ENCODE data around the gene PDYN.
"Not testable (repeated sequence)": the region's sequence is repeated elsewhere in the genome, so short reads cannot be mapped to it uniquely, and the experiment has no call there.

Gene PDYN

GRCh38 chr20:2037296-2037914 lies 43.5 kb upstream of the PDYN start:
- H3K27ac ChIP-seq (ENCODE audit: low read depth, low read length) = no peak overlapping the region
- H2AFZ ChIP-seq (ENCODE audit: low read depth, low read length, severe bottlenecking) = no peak overlapping the region
- H3K79me2 ChIP-seq (ENCODE audit: insufficient read depth, low read length) = no peaks in the 10 kb centered on the region
- no peak overlapping the region for H3K9ac ChIP-seq (ENCODE audit: low read length)
- no peak overlapping the region for H3K4me2 ChIP-seq (ENCODE audit: low read depth, low read length, poor library complexity, severe bottlenecking)
- H3F3A ChIP-seq (ENCODE audit: insufficient read depth) = no peaks in the 10 kb centered on the region
- no peaks in the 10 kb centered on the region for H4K20me1 ChIP-seq (ENCODE audit: low read depth, low read length)
- TF ChIP-seq EZH2phosphoT487 (conservative IDR thresholded peaks at IDR 0.05; ENCODE audit: low read length) (no peak), CTCF (IDR thresholded peaks at IDR 0.05; ENCODE audit: insufficient read depth, low read length, poor library complexity, severe bottlenecking) (no peak)
- no peaks in the 10 kb centered on the region for H3K9me2 ChIP-seq (replicated peaks; ENCODE audit: insufficient read depth, low read length)
- H3K36me3 ChIP-seq (ENCODE audit: low read length) = no peaks in the 10 kb centered on the region
- no peaks in the 10 kb centered on the region for H3K27me3 ChIP-seq (ENCODE audit: low read length)
- no peak overlapping the region for H3K4me3 ChIP-seq (ENCODE audit: insufficient read depth, low read length, poor library complexity, severe bottlenecking)
- H3K9me3 ChIP-seq (ENCODE audit: insufficient read depth, low read length) = no peaks in the 10 kb centered on the region

- not testable (repeated sequence) for H3K9me2 ChIP-seq (replicated peaks; ENCODE audit: insufficient read depth, low read length); H3K27ac ChIP-seq (ENCODE audit: low read depth, low read length); H2AFZ ChIP-seq (ENCODE audit: low read depth, low read length, severe bottlenecking); H3K9ac ChIP-seq (ENCODE audit: low read length); H3K4me3 ChIP-seq (ENCODE audit: insufficient read depth, low read length, poor library complexity, severe bottlenecking); H3K79me2 ChIP-seq (ENCODE audit: insufficient read depth, low read length); H3K4me2 ChIP-seq (ENCODE audit: low read depth, low read length, poor library complexity, severe bottlenecking); H3F3A ChIP-seq (ENCODE audit: insufficient read depth); H4K20me1 ChIP-seq (ENCODE audit: low read depth, low read length); H3K9me3 ChIP-seq (ENCODE audit: insufficient read depth, low read length); H3K36me3 ChIP-seq (ENCODE audit: low read length); H3K27me3 ChIP-seq (ENCODE audit: low read length)
These were observed 42.5 kb upstream of the PDYN start for GRCh38 chr20:2036357-2036756.

GRCh38 chr20:2032168-2032567 lies 38.3 kb upstream of the PDYN start:
- H3K27ac ChIP-seq (ENCODE audit: low read depth, low read length) = no peak overlapping the region
- H3K36me3 ChIP-seq (ENCODE audit: low read length) = no peaks in the 10 kb centered on the region
- no peak overlapping the region for H3K4me3 ChIP-seq (ENCODE audit: insufficient read depth, low read length, poor library complexity, severe bottlenecking)
- no peak overlapping the region for H3K9ac ChIP-seq (ENCODE audit: low read length)
- H3K27me3 ChIP-seq (ENCODE audit: low read length) = no peaks in the 10 kb centered on the region
- H3F3A ChIP-seq (ENCODE audit: insufficient read depth) = no peaks in the 10 kb centered on the region
- no peak overlapping the region for H3K4me2 ChIP-seq (ENCODE audit: low read depth, low read length, poor library complexity, severe bottlenecking)
- H3K9me2 ChIP-seq (replicated peaks; ENCODE audit: insufficient read depth, low read length) = no peaks in the 10 kb centered on the region
- H3K79me2 ChIP-seq (ENCODE audit: insufficient read depth, low read length) = no peaks in the 10 kb centered on the region
- no peaks in the 10 kb centered on the region for H4K20me1 ChIP-seq (ENCODE audit: low read depth, low read length)
- no peak overlapping the region for H2AFZ ChIP-seq (ENCODE audit: low read depth, low read length, severe bottlenecking)
- no peak for TF ChIP-seq EZH2phosphoT487 (conservative IDR thresholded peaks at IDR 0.05; ENCODE audit: low read length)
- TF ChIP-seq CTCF (IDR thresholded peaks at IDR 0.05; ENCODE audit: insufficient read depth, low read length, poor library complexity, severe bottlenecking) = no peak
- no peaks in the 10 kb centered on the region for H3K9me3 ChIP-seq (ENCODE audit: insufficient read depth, low read length)

GRCh38 chr20:2026514-2026913 lies 32.7 kb upstream of the PDYN start:
- Histone ChIP-seq H3K4me2 (ENCODE audit: low read depth, low read length, poor library complexity, severe bottlenecking) (no peak overlapping the region), H3K4me3 (ENCODE audit: insufficient read depth, low read length, poor library complexity, severe bottlenecking) (no peak overlapping the region), H3K9me3 (ENCODE audit: insufficient read depth, low read length) (peaks cover 11% of the 10 kb centered on the region; the same call in 1 of the 2 replicates), H3K27ac (ENCODE audit: low read depth, low read length) (no peak overlapping the region), H3F3A (ENCODE audit: insufficient read depth) (no peaks in the 10 kb centered on the region), H3K36me3 (ENCODE audit: low read length) (no peaks in the 10 kb centered on the region), H3K9ac (ENCODE audit: low read length) (no peak overlapping the region), H3K79me2 (ENCODE audit: insufficient read depth, low read length) (no peaks in the 10 kb centered on the region), H3K27me3 (ENCODE audit: low read length) (no peaks in the 10 kb centered on the region), H3K9me2 (replicated peaks; ENCODE audit: insufficient read depth, low read length) (no peaks in the 10 kb centered on the region), H2AFZ (ENCODE audit: low read depth, low read length, severe bottlenecking) (no peak overlapping the region), H4K20me1 (ENCODE audit: low read depth, low read length) (no peaks in the 10 kb centered on the region)
- TF ChIP-seq CTCF (IDR thresholded peaks at IDR 0.05; ENCODE audit: insufficient read depth, low read length, poor library complexity, severe bottlenecking) (no peak), EZH2phosphoT487 (conservative IDR thresholded peaks at IDR 0.05; ENCODE audit: low read length) (no peak)

Measured in SU-DHL-6 (cell line).